OCI-LY3 (cell line): ENCODE results near the gene NHEJ1.

Experiments
- H2AFZ ChIP-seq: fragments of 200-600, 300-600 bp; shearing (Covaris generic); 2 replicates; pipeline ENCODE4 v1.6.0; 2014; ENCODE audit warnings: antibody characterized with exemption, low read depth, low read length
- H3K27ac ChIP-seq: fragments of 200-600, 300-600 bp; sonication (generic); 2 replicates; pipeline ENCODE4 v1.5.1; 2014; ENCODE audit warnings: mild to moderate bottlenecking, low read length, moderate library complexity, mixed read lengths
- H3K27me3 ChIP-seq: fragments of 200-600, 300-600 bp; sonication (generic); 2 replicates; pipeline ENCODE4 v1.6.1; 2014; ENCODE audit warnings: low read depth, low read length, mixed read lengths
- H3K36me3 ChIP-seq: fragments of 200-600, 300-600 bp; sonication (generic); replicated peaks from 2 replicates; pipeline ENCODE3; 2014; ENCODE audit warnings: low read depth, low read length, mixed read lengths
- H3K4me1 ChIP-seq: fragments of 300-600, 200-600 bp; sonication (generic); 2 replicates; pipeline ENCODE4 v1.6.1; 2014; ENCODE audit warnings: low read length, mixed read lengths
- H3K4me2 ChIP-seq: fragments of 200-600, 300-600 bp; sonication (generic); 2 replicates; pipeline ENCODE4 v1.6.1; 2014; ENCODE audit warnings: low read length, mixed read lengths
- H3K4me3 ChIP-seq: fragments of 300-600, 200-600 bp; sonication (generic); 2 replicates; pipeline ENCODE4 v1.5.1; 2014; ENCODE audit warnings: antibody characterized with exemption, mild to moderate bottlenecking, low read length, moderate library complexity
- H3K79me2 ChIP-seq: fragments of 300-600, 200-600 bp; shearing (Covaris generic); 2 replicates; pipeline ENCODE4 v1.6.1; 2014; ENCODE audit warnings: mild to moderate bottlenecking, low read length, mixed read lengths
- H3K9ac ChIP-seq: fragments of 300-600, 200-600 bp; shearing (Covaris generic); 2 replicates; pipeline ENCODE4 v1.6.0; 2014; ENCODE audit warnings: mild to moderate bottlenecking, low read length, moderate library complexity
- H3K9me3 ChIP-seq: fragments of 200-600, 300-600 bp; shearing (Covaris generic); 2 replicates; pipeline ENCODE4 v1.6.1; 2014; ENCODE audit warnings: low read length, mixed read lengths; ENCODE audit not compliant: insufficient read depth
- H4K20me1 ChIP-seq: fragments of 200-600, 300-600 bp; sonication (generic); 2 replicates; pipeline ENCODE4 v1.6.1; 2016; ENCODE audit warnings: low read length, mixed read lengths; ENCODE audit not compliant: insufficient read depth
- CTCF ChIP-seq: fragments of 200-600, 300-600 bp; sonication (generic); IDR thresholded peaks from 2 replicates; pipeline ENCODE4 v1.5.1; 2014; ENCODE audit warnings: antibody characterized with exemption, low read length, low read depth
- EZH2phosphoT487 ChIP-seq: fragments of 200-600 bp; shearing (Covaris generic); IDR thresholded peaks from 2 replicates; pipeline ENCODE4 v1.6.1; 2018; ENCODE audit warnings: antibody characterized with exemption, mixed run types, low read depth

NHEJ1 gene

GRCh38 chr2:219175928-219176817 lies 15.6 kb upstream of the NHEJ1 start:
- Histone ChIP-seq H3K4me2 (peak overlapping the region; percentile 96), H3K9me3 (no peaks in the 10 kb centered on the region), H2AFZ (no peak overlapping the region), H3K4me3 (peak overlapping the region; percentile 97), H3K27ac (peak overlapping the region; percentile 98), H3K9ac (peak overlapping the region; percentile 99), H3K4me1 (peaks cover 13% of the 10 kb centered on the region), H3K79me2 (peaks cover 8% of the 10 kb centered on the region), H4K20me1 (no peaks in the 10 kb centered on the region), H3K36me3 (peaks cover 8% of the 10 kb centered on the region), H3K27me3 (no peaks in the 10 kb centered on the region)
- TF ChIP-seq CTCF (no peak), EZH2phosphoT487 (no peak)

- Histone ChIP-seq H3K9ac (peak overlapping the region; percentile 99), H3K4me3 (peak overlapping the region; percentile 97), H3K4me1 (peaks cover 13% of the 10 kb centered on the region), H3K27me3 (no peaks in the 10 kb centered on the region), H3K27ac (no peak overlapping the region), H3K9me3 (no peaks in the 10 kb centered on the region), H2AFZ (no peak overlapping the region), H3K79me2 (peaks cover 8% of the 10 kb centered on the region), H4K20me1 (no peaks in the 10 kb centered on the region), H3K4me2 (peak overlapping the region; percentile 96), H3K36me3 (peaks cover 8% of the 10 kb centered on the region)
- TF ChIP-seq EZH2phosphoT487 = no peak
- TF ChIP-seq CTCF = no peak
Measured at GRCh38 chr2:219175486-219175885, 14.9 kb upstream of the NHEJ1 start.

- Histone ChIP-seq H3K4me2 (no peak overlapping the region), H3K9ac (no peak overlapping the region), H3K27me3 (no peaks in the 10 kb centered on the region), H3K79me2 (peaks cover 8% of the 10 kb centered on the region), H2AFZ (no peak overlapping the region), H3K27ac (no peak overlapping the region), H4K20me1 (no peaks in the 10 kb centered on the region), H3K4me3 (no peak overlapping the region), H3K4me1 (peaks cover 13% of the 10 kb centered on the region), H3K9me3 (no peaks in the 10 kb centered on the region), H3K36me3 (peaks cover 8% of the 10 kb centered on the region)
- TF ChIP-seq EZH2phosphoT487 (no peak), CTCF (no peak)
Measured at GRCh38 chr2:219174801-219175200, 14.2 kb upstream of the NHEJ1 start.

GRCh38 chr2:219174146-219174545 lies 13.5 kb upstream of the NHEJ1 start:
- Histone ChIP-seq H2AFZ (no peak overlapping the region), H3K36me3 (peaks cover 8% of the 10 kb centered on the region), H3K9me3 (no peaks in the 10 kb centered on the region), H4K20me1 (no peaks in the 10 kb centered on the region), H3K4me1 (peaks cover 10% of the 10 kb centered on the region), H3K4me3 (no peak overlapping the region), H3K79me2 (peaks cover 6% of the 10 kb centered on the region), H3K27me3 (no peaks in the 10 kb centered on the region), H3K27ac (no peak overlapping the region), H3K4me2 (no peak overlapping the region), H3K9ac (no peak overlapping the region)
- no peak for TF ChIP-seq EZH2phosphoT487
- TF ChIP-seq CTCF = no peak
